K562 (cell line): ENCODE results near the gene DCAF12. TPM values are rescaled to one million over a fixed set of nuclear protein-coding genes. Genes with fewer than 3 reads are reported as not detected.

ENCODE experiments used
- ATAC-seq: fragments of 200-7000 bp; cut with Tn5 transposase; 3 replicates; pipeline ENCODE4 v1.9.1; 2020; ENCODE audit warnings: moderate library complexity
- BruUV-seq: library from RNA; stranded (reverse); fragments of 400-500 nt; replicated peaks from 2 replicates; lab custom pipeline; 2021; lab: Mats Ljungman, UMichigan
- CTCF ChIA-PET: fragments of 300-600 bp; formaldehyde crosslinking; extraction: SDS; loops from one replicate; lab custom pipeline; 2021; ENCODE audit warnings: low intra/inter-chr PET ratio; lab: Yijun Ruan, JAX
- POLR2A ChIA-PET: fragments of 300-600, 350-650 bp; sonication (Branson Sonifier 250); formaldehyde crosslinking; extraction: SDS; loops from one replicate; lab custom pipeline; 2021; ENCODE audit warnings: antibody characterized with exemption, inconsistent platforms; lab: Yijun Ruan, JAX
- DNase-seq, 4 experiments: peaks; one replicate each; pipeline versions ENCODE4 v3.0.0 to v3.0.0-alpha.2; 2011 to 2018; ENCODE audit warnings: low spot score in 3 of 4, mixed read lengths in 3 of 4; ENCODE audit errors: extremely low read depth in 1 of 4
- FAIRE-seq: peaks from 2 replicates; lab custom pipeline; 2011; peaks lifted over from hg19 to GRCh38; lab: Jason Lieb, UNC
- H2AFZ ChIP-seq: 2 replicates; pipeline ENCODE4 v1.6.0; 2011; ENCODE audit warnings: low read depth, low read length, control low read depth, inconsistent platforms
- H3K27ac ChIP-seq: fragments of 200-600 bp; 3 replicates; pipeline ENCODE4 v1.8.0; 2011; ENCODE audit warnings: low read depth, mild to moderate bottlenecking, control low read depth, inconsistent platforms, low read length, moderate library complexity, mixed read lengths; ENCODE audit errors: extremely low read depth
- H3K27me3 ChIP-seq, 2 experiments: fragments of 300-600 bp in 1 of 2; 2 replicates in 1 of 2; 3 replicates in 1 of 2; pipeline versions ENCODE4 v1.6.0 to v1.8.0; 2011; ENCODE audit warnings: inconsistent platforms in 2 of 2, low read length in 2 of 2, mild to moderate bottlenecking in 1 of 2, mixed read lengths in 1 of 2, moderate library complexity in 1 of 2; ENCODE audit not compliant: control insufficient read depth in 2 of 2, insufficient read depth in 2 of 2
- H3K36me3 ChIP-seq: fragments of 300-600 bp; 3 replicates; pipeline ENCODE4 v1.8.0; 2011; ENCODE audit warnings: mild to moderate bottlenecking, low read length, inconsistent platforms; ENCODE audit not compliant: control insufficient read depth, insufficient read depth
- H3K4me1 ChIP-seq, 2 experiments: fragments of 200-600 bp in 1 of 2; replicated peaks in 1 of 2; 2 replicates in 1 of 2; 3 replicates in 1 of 2; pipeline versions ENCODE4 v1.5.1 to v1.8.0; 2011; ENCODE audit warnings: inconsistent platforms in 2 of 2, low read length in 2 of 2, mild to moderate bottlenecking in 1 of 2, mixed read lengths in 1 of 2, moderate library complexity in 1 of 2; ENCODE audit not compliant: control insufficient read depth in 2 of 2, insufficient read depth in 2 of 2
- H3K4me2 ChIP-seq: 2 replicates; pipeline ENCODE4 v1.6.1; 2011; ENCODE audit warnings: low read length, control low read depth, inconsistent platforms, mixed read lengths; ENCODE audit not compliant: insufficient read depth
- H3K4me3 ChIP-seq: fragments of 200-600 bp; sonication (generic), shearing (Covaris generic); 2 replicates; pipeline ENCODE4 v1.5.1; 2016; ENCODE audit warnings: control low read depth, inconsistent platforms
- H3K79me2 ChIP-seq: fragments of 200-600 bp; 3 replicates; pipeline ENCODE4 v1.8.0; 2011; ENCODE audit warnings: low read length, inconsistent platforms; ENCODE audit not compliant: control insufficient read depth, insufficient read depth
- H3K9ac ChIP-seq, 2 experiments: 2 replicates each; pipeline versions ENCODE4 v1.6.0 to v1.6.1; 2011; ENCODE audit warnings: low read depth in 2 of 2, low read length in 2 of 2, control low read depth in 1 of 2, inconsistent platforms in 1 of 2, mild to moderate bottlenecking in 1 of 2, mixed read lengths in 1 of 2; ENCODE audit not compliant: insufficient read depth in 1 of 2
- H3K9me1 ChIP-seq: one replicate; pipeline ENCODE4 v1.6.0; 2011; ENCODE audit warnings: inconsistent platforms, mild to moderate bottlenecking, low read length, moderate library complexity; ENCODE audit not compliant: control insufficient read depth, insufficient read depth
- H3K9me3 ChIP-seq: replicated peaks from 2 replicates; pipeline ENCODE4 v1.5.1; 2011; ENCODE audit warnings: low read depth, low read length, inconsistent platforms; ENCODE audit not compliant: control insufficient read depth, insufficient read depth
- H4K20me1 ChIP-seq: replicated peaks from 2 replicates; pipeline ENCODE4 v1.6.1; 2011; ENCODE audit warnings: low read length, inconsistent platforms, mixed read lengths; ENCODE audit not compliant: control insufficient read depth, insufficient read depth
- ARID2 ChIP-seq: fragments of 450-650 bp; IDR thresholded peaks from 2 replicates; pipeline ENCODE4 v1.6.1; 2017; ENCODE audit warnings: antibody characterized with exemption, mild to moderate bottlenecking
- BRD9 ChIP-seq: fragments of 450-650 bp; IDR thresholded peaks from 2 replicates; pipeline ENCODE4 v1.6.1; 2018; ENCODE audit warnings: low read depth; ENCODE audit not compliant: partially characterized antibody
- BRF1 ChIP-seq: IDR thresholded peaks from 3 replicates; pipeline ENCODE4 v1.6.1; 2011; ENCODE audit warnings: borderline replicate concordance, mild to moderate bottlenecking; ENCODE audit not compliant: insufficient read length; ENCODE audit errors: extremely low read depth
- CCAR2 ChIP-seq: fragments of 200-400 bp; formaldehyde crosslinking; IDR thresholded peaks from 2 replicates; pipeline ENCODE4 v1.6.1; 2017; ENCODE audit warnings: mild to moderate bottlenecking, low read depth, low read length
- CTCFL ChIP-seq: IDR thresholded peaks from 2 replicates; pipeline ENCODE4 v1.6.1; 2011; ENCODE audit warnings: borderline replicate concordance, low read depth, mild to moderate bottlenecking, moderate library complexity, low read length; ENCODE audit not compliant: insufficient read depth, poor library complexity, severe bottlenecking
- EGR1 ChIP-seq: fragments of 450-650 bp; conservative IDR thresholded peaks from 2 replicates; pipeline ENCODE4 v1.6.1; 2017; ENCODE audit warnings: mild to moderate bottlenecking
- ETS2 ChIP-seq: IDR thresholded peaks from 2 replicates; pipeline ENCODE4 v1.6.1; 2016; ENCODE audit warnings: borderline replicate concordance, missing genetic modification characterization, mild to moderate bottlenecking, moderate library complexity, missing compliant biosample characterization; ENCODE audit not compliant: poor library complexity, severe bottlenecking
- ETV6 ChIP-seq, 3 experiments: fragments of 150-350 bp in 1 of 3; sonication (generic) in 1 of 3; formaldehyde crosslinking in 1 of 3; IDR thresholded peaks; 2 replicates each; pipeline versions ENCODE4 v1.6.1 to v1.8.0; 2014 to 2022; ENCODE audit warnings: borderline replicate concordance in 2 of 3, low read depth in 2 of 3, antibody characterized with exemption in 1 of 3, low read length in 1 of 3, mild to moderate bottlenecking in 1 of 3, missing genetic modification reagents in 1 of 3
- FOXO4 ChIP-seq: fragments of 450-650 bp; formaldehyde crosslinking; IDR thresholded peaks from 2 replicates; pipeline ENCODE4 v1.4.0; 2020; ENCODE audit warnings: mild to moderate bottlenecking, moderate library complexity
- GMEB1 ChIP-seq: fragments of 250-450 bp; sonication (Bioruptor Pico); IDR thresholded peaks from 2 replicates; pipeline ENCODE4 v1.4.0; 2020; ENCODE audit warnings: mild to moderate bottlenecking
- HNRNPLL ChIP-seq: fragments of 200-400 bp; formaldehyde crosslinking; IDR thresholded peaks from 2 replicates; pipeline ENCODE4 v1.6.1; 2017; ENCODE audit warnings: low read length, low read depth, mild to moderate bottlenecking; ENCODE audit not compliant: poor library complexity, severe bottlenecking
- MAFG ChIP-seq: fragments of 450-650 bp; conservative IDR thresholded peaks from 2 replicates; pipeline ENCODE4 v1.6.1; 2016; ENCODE audit warnings: missing genetic modification characterization, missing compliant biosample characterization
- NCOA1 ChIP-seq: fragments of 450-650 bp; IDR thresholded peaks from 2 replicates; pipeline ENCODE4 v1.6.1; 2016; ENCODE audit warnings: low read depth
- PHB2 ChIP-seq: fragments of 450-650 bp; IDR thresholded peaks from 2 replicates; pipeline ENCODE4 v1.6.1; 2017; ENCODE audit warnings: low read depth
- RB1 ChIP-seq: fragments of 450-650 bp; IDR thresholded peaks from 2 replicates; pipeline ENCODE4 v1.6.1; 2017; ENCODE audit warnings: low read depth, mild to moderate bottlenecking
- RBFOX2 ChIP-seq: fragments of 200-400 bp; formaldehyde crosslinking; IDR thresholded peaks from 2 replicates; pipeline ENCODE4 v1.6.1; 2017; ENCODE audit warnings: low read depth, mild to moderate bottlenecking, low read length, moderate library complexity
- XRCC3 ChIP-seq: fragments of 450-650 bp; IDR thresholded peaks from 2 replicates; pipeline ENCODE4 v1.6.1; 2017; ENCODE audit warnings: mild to moderate bottlenecking, moderate library complexity
- ZNF174 ChIP-seq: fragments of 250-450 bp; sonication (Bioruptor Pico); IDR thresholded peaks from 2 replicates; pipeline ENCODE4 v1.4.0; 2020; ENCODE audit warnings: mild to moderate bottlenecking
- ZNF586 ChIP-seq: fragments of 450-650 bp; formaldehyde crosslinking; conservative IDR thresholded peaks from 2 replicates; pipeline ENCODE4 v1.4.0; 2020; ENCODE audit warnings: mild to moderate bottlenecking, moderate library complexity
- WGBS: fragments of 100-300 bp; shearing (Covaris generic); methylation state at CpG from one replicate; pipeline ENCODE4 v1.1.6; 2016; ENCODE audit warnings: low coverage, mixed read lengths; ENCODE audit not compliant: insufficient coverage; ENCODE audit errors: missing lambda C conversion rate; 5-methylcytosine and 5-hydroxymethylcytosine counted together
- in situ Hi-C: fragments of 300-500 bp; cut with MboI; formaldehyde crosslinking; loops from 4 replicates; pipeline ENCODE4 v1.15.0; 2018; ENCODE audit warnings: inconsistent platforms, mixed read lengths
- intact Hi-C: fragments of 100-400 bp; cut with micrococcal nuclease; formaldehyde crosslinking; loops from 2 replicates; pipeline ENCODE4 v1.14.2; 2022
- polyA plus RNA-seq, 8 experiments: library from polyadenylated mRNA; depleted of rRNA in 4 of 8; stranded (reverse) in 5 of 8; unstranded in 3 of 8; fragments of >200 nt; fragmentation: Nextera tagmentation in 2 of 8; fragmentation: Illumina TruSeq in 1 of 8; extraction: Ambion mirVana in 2 of 8; extraction: Trizol in 1 of 8; gene quantifications; 2 replicates each; pipeline versions ENCODE4 v1.2.1 to v1.2.3, GENCODE V29; 2011 to 2014; ENCODE audit warnings: inconsistent platforms in 1 of 8, missing spikeins in 1 of 8
- total RNA-seq, 7 experiments: library from RNA; depleted of rRNA in 6 of 7; stranded (reverse); fragments of >200 nt in 6 of 7; fragmentation: Illumina TruSeq in 2 of 7; extraction: Trizol in 2 of 7; gene quantifications; 2 replicates each; pipeline versions ENCODE4 v1.2.1 to v1.2.3, GENCODE V29; 2011 to 2021; ENCODE audit warnings: low replicate concordance in 1 of 7

The DCAF12 gene
- total and polyA plus RNA-seq, 9 of the 15 experiments (the other 6 are each of a cell fraction or from before 2014, with no cell fraction given): 10.9 to 59.6 (median 30.8) TPM

- Histone ChIP-seq H3K4me3 (no peak overlapping the region), H3K4me2 (no peak overlapping the region), H4K20me1 (no peaks in the 10 kb centered on the region), H3K36me3 (no peaks in the 10 kb centered on the region), H3K27me3 (no peaks in the 10 kb centered on the region)
- WGBS: 25% methylated on average over 1 of the region's 3 CpGs
- no peak for ATAC-seq
- DNase-seq: no peak
- in situ Hi-C loops (no loop called here), intact Hi-C loops (no loop called here)
- FAIRE-seq: no peak
- no peak for TF ChIP-seq XRCC3
- TF ChIP-seq GMEB1 (CRISPR knock-in tag): no peak
- TF ChIP-seq PHB2: no peak
- no peak for TF ChIP-seq FOXO4
- no peak for TF ChIP-seq EGR1
- no peak for TF ChIP-seq ZNF174
- TF ChIP-seq BRD9: no peak
- no peak for TF ChIP-seq RBFOX2
- TF ChIP-seq MAFG (tag): no peak
- TF ChIP-seq ETV6 (IDR thresholded peaks at IDR 0.05; ENCODE audit: borderline replicate concordance in 1 of 2, low read depth in 2 of 2, low read length in 1 of 2): no peak
- no peak for TF ChIP-seq ETV6 (CRISPR knock-in tag; IDR thresholded peaks at IDR 0.05; ENCODE audit: borderline replicate concordance)
- TF ChIP-seq CCAR2: no peak
- TF ChIP-seq HNRNPLL: no peak
- no peak for TF ChIP-seq CTCFL
- TF ChIP-seq ZNF586 (CRISPR knock-in tag): no peak
- no peak for TF ChIP-seq ARID2
- TF ChIP-seq NCOA1: no peak
- TF ChIP-seq RB1: no peak
- no peak for TF ChIP-seq ETS2 (tag)
- TF ChIP-seq BRF1: no peak
- TF ChIP-seq, all 486 proteins: peak for 0
- ChIA-PET POLR2A (interaction anchor here (1.8 kb wide), 1 partner anchor 17 kb away, joined by 5 read pairs; the partner anchor contains the start of gene UBAP2), CTCF (no interaction called here)
- Histone ChIP-seq H3K9ac (no peak overlapping the region), H3K27ac (no peak overlapping the region), H2AFZ (no peak overlapping the region), H3K4me1 (no peaks in the 10 kb centered on the region; a peak in 1 of 5 replicates), H3K79me2 (no peaks in the 10 kb centered on the region), H3K9me3 (no peaks in the 10 kb centered on the region), H3K9me1 (no peaks in the 10 kb centered on the region)
- no TSS peak for BruUV-seq
These were observed 61.0 kb downstream of the DCAF12 start for GRCh38 chr9:34065541-34065940.
